Activated naive CD4-positive, alpha-beta T cell treated with anti-CD3 and anti-CD28 coated beads, Interleukin-2, amount 50 U/mL, for 16 hours (primary cell): ENCODE data around the gene PCIF1.
"Not testable (repeated sequence)": the region's sequence is repeated elsewhere in the genome, so short reads cannot be mapped to it uniquely, and the experiment has no call there.

Experiments
- DNase-seq: peaks from one replicate; pipeline ENCODE4 v3.0.0-alpha.2; 2020

The PCIF1 gene

GRCh38 chr20:45934586-45935415 is at the start of gene PCIF1:
TSS of gene PCIF1 (plus strand) at chr20:45934683. CDS start at chr20:45939000, 4,317 bp downstream.
- DNase-seq, result peak; percentile 96

- DNase-seq, result no peak
These were observed 47.7 kb upstream of the PCIF1 start for GRCh38 chr20:45886590-45887345.

- DNase-seq, result no peak
These were observed 47.2 kb upstream of the PCIF1 start, which contains the start of gene SPATA25 for GRCh38 chr20:45887346-45887715. TSS of gene SPATA25 (minus strand) at chr20:45887622. CDS start at chr20:45887590, 32 bp downstream.

- no peak for DNase-seq
These were observed 45.8 kb upstream of the PCIF1 start for GRCh38 chr20:45888681-45889080.

GRCh38 chr20:45890077-45890984 is 44.2 kb upstream of the PCIF1 start:
- peak; percentile 54 for DNase-seq

GRCh38 chr20:45890985-45891983 is 43.2 kb upstream of the PCIF1 start, which contains the start of the genes CTSA and NEURL2:
TSS of gene CTSA (plus strand) at chr20:45891335. CDS start at chr20:45891569, 234 bp downstream.
TSS of gene NEURL2 (minus strand) at chr20:45891208. CDS start at chr20:45890991, 217 bp downstream.
- peak; percentile 87 for DNase-seq

- DNase-seq, result no peak
These were observed 42.2 kb upstream of the PCIF1 start for GRCh38 chr20:45892049-45892825.

GRCh38 chr20:45892828-45893500 is 41.5 kb upstream of the PCIF1 start:
- DNase-seq, result no peak

- no peak for DNase-seq
These were observed 40.7 kb upstream of the PCIF1 start for GRCh38 chr20:45893831-45894230.

- no peak for DNase-seq
These were observed 39.7 kb upstream of the PCIF1 start for GRCh38 chr20:45894797-45895196.

GRCh38 chr20:45896641-45897161 is 37.8 kb upstream of the PCIF1 start:
- DNase-seq, result no peak

GRCh38 chr20:45897289-45897688 is 37.2 kb upstream of the PCIF1 start:
- no peak for DNase-seq

GRCh38 chr20:45897692-45898091 is 36.8 kb upstream of the PCIF1 start:
- DNase-seq, result no peak

- DNase-seq, result no peak
These were observed 36.2 kb upstream of the PCIF1 start for GRCh38 chr20:45898285-45898684.

- no peak for DNase-seq
These were observed 35.2 kb upstream of the PCIF1 start for GRCh38 chr20:45899046-45899835.

- not testable (repeated sequence) for DNase-seq
These were observed 33.2 kb upstream of the PCIF1 start for GRCh38 chr20:45901332-45901731.

- DNase-seq, result no peak
These were observed 32.2 kb upstream of the PCIF1 start for GRCh38 chr20:45902199-45902701.
